CD8-positive, alpha-beta memory T cell (primary cell): ENCODE data around the gene ADPRHL1. TPM values are rescaled to one million over a fixed set of nuclear protein-coding genes. Genes with fewer than 3 reads are reported as not detected.

Experiments
- CTCF ChIA-PET: fragments of 350-600 bp; sonication (Branson Sonifier 250); formaldehyde crosslinking; loops from one replicate; lab custom pipeline; 2021; ENCODE audit warnings: antibody characterized with exemption; lab: Charles Lee
- POLR2A ChIA-PET: fragments of 350-600 bp; sonication (Branson Sonifier 250); formaldehyde crosslinking; loops from one replicate; lab custom pipeline; 2021; ENCODE audit warnings: antibody characterized with exemption; lab: Charles Lee
- DNase-seq, 5 donors: peaks; one replicate each; pipeline versions ENCODE4 v3.0.0 to v3.0.0-alpha.2; 2020 to 2022; ENCODE audit warnings: mixed read lengths in 1 of 5
- H3K27ac ChIP-seq: one replicate; pipeline ENCODE4 v1.7.0; 2013; ENCODE audit warnings: low read depth, mild to moderate bottlenecking, low read length, moderate library complexity
- H3K27me3 ChIP-seq: 2 replicates; pipeline ENCODE4 v1.7.0; 2013; ENCODE audit warnings: low read length, mild to moderate bottlenecking; ENCODE audit not compliant: insufficient read depth, poor library complexity, severe bottlenecking
- H3K36me3 ChIP-seq: 2 replicates; pipeline ENCODE4 v1.7.0; 2013; ENCODE audit warnings: mild to moderate bottlenecking, low read length, moderate library complexity; ENCODE audit not compliant: insufficient read depth
- H3K4me1 ChIP-seq: 2 replicates; pipeline ENCODE4 v1.7.0; 2013; ENCODE audit warnings: mild to moderate bottlenecking, low read length, moderate library complexity; ENCODE audit not compliant: insufficient read depth
- H3K4me3 ChIP-seq: 2 replicates; pipeline ENCODE4 v1.7.0; 2013; ENCODE audit warnings: mild to moderate bottlenecking, low read length
- H3K9me3 ChIP-seq: 2 replicates; pipeline ENCODE4 v1.7.0; 2013; ENCODE audit warnings: mild to moderate bottlenecking, low read length
- H3K27ac Mint-ChIP-seq, 8 donors: one replicate each; pipeline ENCODE4 v1.8.0; 2020 to 2021; ENCODE audit warnings: mixed read lengths in 8 of 8, mild to moderate bottlenecking in 6 of 8, inconsistent platforms in 3 of 8, moderate library complexity in 3 of 8
- H3K27me3 Mint-ChIP-seq, 2 donors: one replicate each; pipeline ENCODE4 v1.8.0; 2020 to 2021; ENCODE audit warnings: mixed read lengths in 2 of 2, mild to moderate bottlenecking in 1 of 2, moderate library complexity in 1 of 2
- H3K36me3 Mint-ChIP-seq, 3 donors: one replicate each; pipeline ENCODE4 v1.8.0; 2020 to 2021; ENCODE audit warnings: mixed read lengths in 3 of 3, inconsistent platforms in 1 of 3, mild to moderate bottlenecking in 1 of 3
- H3K4me1 Mint-ChIP-seq, 3 donors: one replicate each; pipeline ENCODE4 v1.8.0; 2020 to 2021; ENCODE audit warnings: mixed read lengths in 3 of 3, inconsistent platforms in 1 of 3, mild to moderate bottlenecking in 1 of 3
- H3K4me3 Mint-ChIP-seq, 7 donors: one replicate each; pipeline ENCODE4 v1.8.0; 2020 to 2021; ENCODE audit warnings: mixed read lengths in 7 of 7, mild to moderate bottlenecking in 6 of 7, moderate library complexity in 4 of 7, inconsistent platforms in 2 of 7
- H3K9me3 Mint-ChIP-seq, 5 donors: one replicate each; pipeline ENCODE4 v1.8.0; 2020 to 2022; ENCODE audit warnings: mixed read lengths in 5 of 5, mild to moderate bottlenecking in 3 of 5, moderate library complexity in 2 of 5, inconsistent platforms in 1 of 5
- polyA plus RNA-seq: library from polyadenylated mRNA; unstranded; fragments of 300-500 nt; fragmentation: Illumina TruSeq; gene quantifications from one replicate; pipeline ENCODE4 v1.2.3, GENCODE V29; 2021
- total RNA-seq, 2 experiments: library from RNA; stranded (reverse); gene quantifications; one replicate each; pipeline ENCODE4 v1.2.3, GENCODE V29; 2021

The ADPRHL1 gene
- total and polyA plus RNA-seq, 3 experiments from 2014 or later, result 0.56 to 0.85 (median 0.84) TPM

- Histone ChIP-seq H3K27me3 (no peaks in the 10 kb centered on the region), H3K4me3 (no peak overlapping the region), H3K36me3 (peaks cover 4% of the 10 kb centered on the region), H3K27ac (no peak overlapping the region), H3K9me3 (no peaks in the 10 kb centered on the region), H3K4me1 (no peaks in the 10 kb centered on the region)
- no peak for DNase-seq
- Mint-ChIP-seq H3K27me3 (peaks cover 0 to 2% of the 10 kb centered on the region in 2 donors), H3K9me3 (no peaks in the 10 kb centered on the region), H3K4me3 (no peak overlapping the region), H3K36me3 (peaks cover 12 to 51% (median 13%) of the 10 kb centered on the region in 3 donors), H3K27ac (peak overlapping the region in 1 of 8 donors; percentile 17), H3K4me1 (peaks cover 6 to 26% (median 25%) of the 10 kb centered on the region in 3 donors)
- CTCF ChIA-PET, result no interaction called here
- POLR2A ChIA-PET, result no interaction called here
Observed at GRCh38 chr13:113468029-113468428, 14.7 kb upstream of the ADPRHL1 start.

DNA sequence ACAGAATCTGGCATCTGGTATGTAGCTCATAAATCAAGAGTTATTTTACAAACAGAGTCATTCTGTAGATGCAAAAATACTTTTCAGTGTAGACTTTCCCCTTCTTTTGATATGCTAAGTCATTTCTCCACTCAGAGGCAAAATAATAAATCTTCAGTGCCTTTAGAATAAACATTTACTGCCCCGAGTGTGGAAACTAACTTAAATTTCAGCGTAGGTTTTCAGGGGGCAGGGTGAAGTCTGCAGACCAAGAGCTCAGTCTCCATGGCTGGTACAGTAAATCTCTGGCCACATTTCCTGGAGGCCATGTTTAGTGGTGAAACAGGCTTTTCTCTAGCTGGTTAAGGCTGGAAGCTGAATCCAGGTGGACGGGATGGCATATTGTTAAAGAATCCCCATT lies 13.1 kb upstream of the ADPRHL1 start:
- Histone ChIP-seq H3K4me1 (no peaks in the 10 kb centered on the region), H3K36me3 (peaks cover 4% of the 10 kb centered on the region), H3K9me3 (no peaks in the 10 kb centered on the region), H3K27me3 (no peaks in the 10 kb centered on the region), H3K4me3 (no peak overlapping the region), H3K27ac (no peak overlapping the region)
- no peak for DNase-seq
- Mint-ChIP-seq H3K4me1 (peaks cover 6 to 23% (median 22%) of the 10 kb centered on the region in 3 donors), H3K27ac (peak overlapping the region in 1 of 8 donors; percentile 22), H3K9me3 (no peaks in the 10 kb centered on the region), H3K36me3 (peaks cover 9 to 51% (median 10%) of the 10 kb centered on the region in 3 donors), H3K4me3 (no peak overlapping the region), H3K27me3 (peaks cover 0 to 2% of the 10 kb centered on the region in 2 donors)
- CTCF ChIA-PET, result no interaction called here
- POLR2A ChIA-PET, result no interaction called here

DNA sequence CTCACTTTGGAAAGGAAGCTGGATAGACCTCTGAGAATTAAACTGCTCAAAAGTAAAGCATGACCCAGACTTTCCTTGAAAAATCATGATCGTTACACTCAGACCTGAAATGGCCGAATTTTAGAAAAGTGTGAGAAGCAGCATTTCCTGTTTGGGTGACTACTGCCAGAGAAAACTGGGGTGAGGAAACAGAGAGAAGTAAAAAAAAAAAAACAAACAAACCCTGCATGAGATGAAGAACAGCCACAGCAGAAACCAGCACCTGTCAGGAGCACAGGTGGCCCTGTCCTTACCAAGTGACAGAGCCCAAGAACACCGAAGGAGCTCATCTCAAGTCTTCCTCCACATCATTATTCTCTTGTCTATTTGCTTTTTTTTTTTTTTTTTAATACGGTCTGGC lies 12.0 kb upstream of the ADPRHL1 start:
- peak overlapping the region; percentile 27 to 82 (median 74) for H3K27ac Mint-ChIP-seq
- H3K4me1 ChIP-seq, result no peaks in the 10 kb centered on the region
- POLR2A ChIA-PET, result no interaction called here
- H3K9me3 ChIP-seq, result no peaks in the 10 kb centered on the region
- H3K27me3 Mint-ChIP-seq, result peaks cover 0 to 2% of the 10 kb centered on the region in 2 donors
- no peak overlapping the region for H3K27ac ChIP-seq
- H3K4me3 ChIP-seq, result no peak overlapping the region
- peaks cover 10% of the 10 kb centered on the region for H3K36me3 ChIP-seq
- peaks cover 5 to 56% (median 7%) of the 10 kb centered on the region in 3 donors for H3K36me3 Mint-ChIP-seq
- peaks cover 6 to 19% (median 19%) of the 10 kb centered on the region in 3 donors for H3K4me1 Mint-ChIP-seq
- H3K27me3 ChIP-seq, result no peaks in the 10 kb centered on the region
- CTCF ChIA-PET, result interaction anchor here (1.3 kb wide), 1 partner anchor 24 kb away, joined by 3 read pairs; no protein-coding TSS in a partner anchor
- no peak for DNase-seq
- H3K4me3 Mint-ChIP-seq, result peak overlapping the region in 4 of 7 donors; percentile 5 to 73 (median 38)
- H3K9me3 Mint-ChIP-seq, result no peaks in the 10 kb centered on the region

DNA sequence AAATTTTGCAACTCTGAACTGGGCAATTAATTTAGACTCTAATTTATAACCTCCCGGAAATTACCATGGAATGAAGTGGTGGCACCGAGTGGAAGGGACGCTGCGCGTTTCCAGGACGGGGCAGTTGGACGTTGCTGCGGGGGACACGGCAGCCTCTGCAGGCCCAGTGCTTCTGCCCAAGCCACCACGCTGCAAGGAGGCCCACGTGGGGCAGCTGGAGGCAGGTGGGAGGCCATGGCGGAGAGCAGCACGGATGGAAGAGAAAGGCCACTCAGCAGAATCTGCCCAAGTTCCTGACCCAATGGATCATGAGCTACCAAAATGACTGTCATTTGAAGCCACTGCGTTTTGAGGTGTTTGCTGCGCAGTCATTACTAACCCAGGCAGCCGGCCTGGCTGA lies 11.2 kb upstream of the ADPRHL1 start:
- H3K4me1 Mint-ChIP-seq, result peaks cover 6 to 19% (median 17%) of the 10 kb centered on the region in 3 donors
- POLR2A ChIA-PET, result no interaction called here

DNA sequence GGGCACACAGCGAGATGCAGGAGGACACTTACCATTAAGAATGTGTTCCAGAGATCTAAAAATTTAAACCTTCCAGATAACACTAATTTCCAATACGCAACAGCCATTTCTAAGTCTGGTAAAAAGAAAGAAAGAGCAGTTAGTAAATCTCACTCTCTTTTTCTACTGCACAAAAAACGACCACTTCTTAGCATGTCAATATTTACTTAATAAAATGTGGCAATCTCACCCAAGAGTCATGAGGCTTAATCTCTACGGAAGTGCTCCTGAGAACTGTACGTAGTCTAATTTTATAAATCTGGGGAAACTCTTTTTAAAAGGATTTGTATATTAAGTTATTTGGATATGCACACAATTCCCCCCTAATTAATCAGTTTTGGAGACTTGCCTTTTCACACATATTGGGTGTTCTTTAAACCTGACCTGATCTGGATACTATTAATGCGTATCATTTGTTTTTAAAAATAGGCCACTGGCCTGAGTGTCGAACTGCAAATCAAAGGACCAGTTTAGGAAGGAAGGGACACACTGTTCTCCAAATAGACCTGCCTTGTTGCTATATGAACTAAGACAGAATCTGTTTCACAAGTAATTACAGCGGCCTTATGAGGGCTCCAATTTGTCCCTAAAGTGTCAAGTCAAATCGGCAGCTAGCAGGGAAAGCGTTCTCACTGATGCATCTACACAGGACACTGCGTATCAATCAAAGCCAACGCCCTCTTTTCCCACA lies 7.9 kb upstream of the ADPRHL1 start:
- ChIA-PET CTCF (no interaction called here), POLR2A (no interaction called here)
- no peak overlapping the region for H3K27ac ChIP-seq
- H3K36me3 ChIP-seq, result peaks cover 12% of the 10 kb centered on the region
- DNase-seq, result no peak
- H3K4me3 ChIP-seq, result no peak overlapping the region
- H3K4me1 ChIP-seq, result no peaks in the 10 kb centered on the region
- Mint-ChIP-seq H3K4me3 (no peak overlapping the region), H3K27me3 (no peaks in the 10 kb centered on the region), H3K36me3 (peaks cover 0 to 63% (median 10%) of the 10 kb centered on the region in 3 donors), H3K4me1 (peaks cover 6 to 16% (median 12%) of the 10 kb centered on the region in 3 donors), H3K27ac (no peak overlapping the region), H3K9me3 (no peaks in the 10 kb centered on the region)
- no peaks in the 10 kb centered on the region for H3K9me3 ChIP-seq
- H3K27me3 ChIP-seq, result no peaks in the 10 kb centered on the region

More for the DNA sequence above, 11.2 kb upstream of the ADPRHL1 start:
- H3K27me3 Mint-ChIP-seq, result peaks cover 0 to 2% of the 10 kb centered on the region in 2 donors
- peak overlapping the region in 4 of 8 donors; percentile 15 to 57 (median 36) for H3K27ac Mint-ChIP-seq
- no peak for DNase-seq
- no peak overlapping the region for H3K27ac ChIP-seq
- peaks cover 5 to 58% (median 12%) of the 10 kb centered on the region in 3 donors for H3K36me3 Mint-ChIP-seq
- H3K4me1 ChIP-seq, result no peaks in the 10 kb centered on the region
- H3K4me3 Mint-ChIP-seq, result no peak overlapping the region
- CTCF ChIA-PET, result interaction anchor here (1.3 kb wide), 1 partner anchor 25 kb away, joined by 3 read pairs; no protein-coding TSS in a partner anchor
- H3K36me3 ChIP-seq, result peaks cover 16% of the 10 kb centered on the region
- no peaks in the 10 kb centered on the region for H3K27me3 ChIP-seq
- no peak overlapping the region for H3K4me3 ChIP-seq
- no peaks in the 10 kb centered on the region for H3K9me3 Mint-ChIP-seq
- H3K9me3 ChIP-seq, result no peaks in the 10 kb centered on the region

GRCh38 chr13:113460599-113460998 lies 7.3 kb upstream of the ADPRHL1 start:
- Histone ChIP-seq H3K4me3 (no peak overlapping the region), H3K4me1 (no peaks in the 10 kb centered on the region), H3K9me3 (no peaks in the 10 kb centered on the region), H3K27ac (no peak overlapping the region), H3K27me3 (no peaks in the 10 kb centered on the region), H3K36me3 (peaks cover 12% of the 10 kb centered on the region)
- Mint-ChIP-seq H3K9me3 (no peaks in the 10 kb centered on the region), H3K27ac (no peak overlapping the region), H3K36me3 (peaks cover under 1 to 69% (median 10%) of the 10 kb centered on the region in 3 donors), H3K4me3 (no peak overlapping the region), H3K27me3 (no peaks in the 10 kb centered on the region), H3K4me1 (peaks cover 6 to 12% (median 11%) of the 10 kb centered on the region in 3 donors)
- CTCF ChIA-PET, result no interaction called here
- no peak for DNase-seq
- POLR2A ChIA-PET, result no interaction called here

DNA sequence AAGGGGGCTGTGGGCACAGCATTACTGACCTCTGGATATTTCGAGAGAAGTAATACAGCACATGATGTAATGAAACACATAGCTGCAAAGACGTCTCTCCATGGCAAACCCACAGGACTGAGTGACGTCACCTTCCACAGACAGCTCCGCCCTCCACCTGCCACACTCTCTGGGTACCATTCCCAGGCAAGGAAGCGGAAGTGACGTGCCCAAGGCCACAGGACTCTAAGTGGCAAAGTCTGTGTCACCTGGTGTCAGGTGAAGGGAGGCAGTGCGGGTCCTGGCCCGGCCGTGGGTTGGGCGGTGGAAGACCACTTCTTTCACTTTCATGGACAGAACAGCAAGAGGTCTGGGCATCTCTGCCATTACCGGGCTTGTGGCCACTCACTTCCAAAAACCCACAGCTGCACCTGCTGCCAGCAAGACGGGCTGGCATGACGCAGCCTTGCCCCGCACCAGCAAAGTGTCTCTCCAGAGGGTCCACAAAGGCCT lies 6.8 kb upstream of the ADPRHL1 start:
- CTCF ChIA-PET, result no interaction called here
- peak overlapping the region in 1 of 8 donors; percentile 54 for H3K27ac Mint-ChIP-seq
- POLR2A ChIA-PET, result no interaction called here

More for the DNA sequence above, 6.8 kb upstream of the ADPRHL1 start:
- H3K27me3 ChIP-seq, result no peaks in the 10 kb centered on the region
- Mint-ChIP-seq H3K9me3 (no peaks in the 10 kb centered on the region), H3K4me1 (peaks cover 1 to 7% (median 6%) of the 10 kb centered on the region in 3 donors), H3K36me3 (peaks cover 4 to 72% (median 8%) of the 10 kb centered on the region in 3 donors), H3K4me3 (no peak overlapping the region), H3K27me3 (no peaks in the 10 kb centered on the region)
- no peaks in the 10 kb centered on the region for H3K9me3 ChIP-seq
- H3K36me3 ChIP-seq, result peaks cover 12% of the 10 kb centered on the region
- no peak overlapping the region for H3K27ac ChIP-seq
- H3K4me1 ChIP-seq, result no peaks in the 10 kb centered on the region
- DNase-seq, result no peak
- H3K4me3 ChIP-seq, result no peak overlapping the region
